Embryonic facial prominence (tissue), 1 donor: ENCODE data around the gene TGFBR1.

Source experiments
- DNase-seq: peaks from one replicate; pipeline ENCODE4 v3.0.0-alpha.2; 2016; ENCODE audit errors: extremely low spot score

The TGFBR1 gene

DNA sequence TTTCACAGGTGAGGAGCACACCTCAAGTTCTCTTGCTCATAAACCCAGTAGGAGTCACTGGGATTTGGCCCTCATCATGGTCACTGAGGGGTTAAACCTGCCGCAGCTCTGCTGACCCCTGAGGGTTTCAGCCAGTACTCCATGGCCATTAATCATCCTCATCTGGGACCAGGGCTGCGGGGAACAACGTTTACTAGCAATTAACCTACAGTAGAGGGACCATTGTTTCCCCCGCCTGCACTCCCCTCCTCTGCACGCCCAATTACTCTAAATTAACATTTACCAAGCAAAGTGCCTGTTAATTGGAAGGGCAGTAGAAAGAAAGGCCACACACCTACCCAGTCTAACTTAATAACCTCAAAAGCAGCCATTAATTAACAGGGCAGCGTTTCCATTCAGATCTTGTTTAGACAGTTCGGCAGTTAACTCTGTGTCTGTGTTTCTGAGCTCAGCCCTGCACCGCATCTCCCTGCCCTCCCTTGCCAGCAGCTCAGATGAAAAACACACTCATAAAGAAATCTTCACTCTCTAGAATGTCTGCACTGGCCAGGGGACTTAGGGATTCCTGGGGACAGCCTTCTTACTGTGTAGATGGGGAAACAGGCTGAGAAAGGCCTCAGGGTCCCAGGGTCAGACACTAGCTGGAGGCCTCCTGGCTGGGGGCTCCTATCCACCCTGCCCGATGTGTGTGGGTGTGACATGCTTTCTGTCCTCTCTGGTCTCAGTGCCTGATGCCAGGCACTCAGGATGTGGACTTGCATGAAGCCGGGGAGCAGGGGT is 65.3 kb downstream of the TGFBR1 start:
- no peak for DNase-seq

DNA sequence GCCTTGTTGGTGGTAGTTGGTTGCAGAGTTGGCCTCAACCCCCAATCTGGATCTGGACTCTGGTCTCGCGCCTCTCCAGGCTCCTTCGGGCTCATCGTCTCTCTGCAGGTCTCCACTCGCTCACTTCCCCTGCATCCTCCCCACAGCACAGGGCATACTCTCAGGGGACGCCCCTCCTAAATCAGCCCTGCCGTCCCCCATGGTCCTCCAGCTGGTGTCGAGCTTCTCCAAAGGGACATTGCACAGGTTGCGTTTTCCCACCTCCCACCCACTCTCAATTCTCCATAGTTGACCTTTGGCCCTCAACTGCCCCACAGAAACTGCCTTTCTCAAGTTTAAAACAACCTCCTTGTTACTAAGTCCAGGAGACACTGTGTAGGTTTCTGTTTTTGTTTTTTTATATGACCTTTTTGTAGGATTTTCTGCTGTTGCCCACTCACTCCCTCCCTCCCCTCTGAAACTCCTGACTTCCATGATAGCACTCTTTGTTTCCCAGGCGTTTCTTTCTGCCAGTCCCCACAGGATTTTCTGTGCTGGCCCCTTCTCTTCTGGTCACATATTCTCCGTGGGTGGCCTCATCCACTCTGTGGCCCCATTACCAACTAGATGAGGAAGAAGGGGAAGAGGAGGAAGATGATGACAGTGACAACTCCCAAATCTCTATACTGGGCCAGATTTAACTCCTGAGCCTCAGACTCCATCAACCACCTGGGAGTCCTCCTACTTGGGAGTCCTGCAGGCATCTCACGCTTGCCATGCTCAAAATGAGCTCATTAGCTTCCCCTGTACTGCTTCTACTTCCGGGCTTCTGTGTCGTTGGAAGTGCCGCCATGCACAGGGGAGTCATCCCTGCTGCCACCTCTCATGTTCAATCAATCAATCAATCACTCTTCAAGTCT is 66.6 kb downstream of the TGFBR1 start:
- DNase-seq: no peak

- no peak for DNase-seq
Measured at GRCh38 chr9:99172124-99173091, 67.5 kb downstream of the TGFBR1 start.

DNA sequence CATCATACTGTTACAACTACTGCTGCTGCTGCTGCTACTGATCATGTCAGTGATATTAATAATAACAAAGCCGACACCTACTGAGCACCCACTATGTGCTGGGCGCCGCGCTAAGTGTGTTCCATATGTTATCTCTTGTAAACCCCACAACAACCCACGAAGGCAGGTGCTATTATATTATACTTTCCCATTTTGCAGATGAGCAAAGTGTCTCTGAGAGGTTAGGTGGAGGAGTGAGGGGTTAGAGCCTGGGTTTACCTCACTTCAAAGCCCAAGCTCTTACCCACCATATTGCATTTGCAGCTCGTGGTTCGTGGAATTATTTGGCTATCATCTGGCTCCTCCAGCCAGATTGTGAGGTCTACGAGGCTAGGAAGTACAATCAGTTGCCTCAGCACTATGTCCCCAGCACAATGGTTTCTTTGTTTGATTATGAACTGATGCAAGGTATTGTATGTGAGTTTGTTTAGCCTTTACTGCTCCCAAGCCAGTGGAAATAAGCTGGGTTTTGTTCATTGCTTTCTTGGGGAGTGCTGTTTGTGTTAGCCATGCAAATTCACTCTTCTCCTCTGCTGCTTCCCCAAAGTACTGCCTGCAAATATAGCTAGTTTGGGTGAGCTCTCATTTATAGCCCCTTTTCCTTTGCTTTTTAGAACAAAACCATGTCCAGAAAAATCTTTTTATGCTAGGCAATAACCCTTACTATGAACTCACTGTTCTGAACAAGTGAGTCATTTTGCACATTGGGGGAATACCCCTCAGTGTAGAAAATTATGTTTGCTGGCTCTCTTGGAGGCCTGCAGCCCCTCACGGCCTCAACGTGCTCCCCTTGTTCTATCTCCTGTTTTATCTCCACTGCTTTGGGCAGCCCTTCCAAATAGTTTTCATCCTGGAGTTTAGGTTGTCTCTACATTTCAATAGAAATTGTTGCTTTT is 68.9 kb downstream of the TGFBR1 start:
- DNase-seq: no peak

DNA sequence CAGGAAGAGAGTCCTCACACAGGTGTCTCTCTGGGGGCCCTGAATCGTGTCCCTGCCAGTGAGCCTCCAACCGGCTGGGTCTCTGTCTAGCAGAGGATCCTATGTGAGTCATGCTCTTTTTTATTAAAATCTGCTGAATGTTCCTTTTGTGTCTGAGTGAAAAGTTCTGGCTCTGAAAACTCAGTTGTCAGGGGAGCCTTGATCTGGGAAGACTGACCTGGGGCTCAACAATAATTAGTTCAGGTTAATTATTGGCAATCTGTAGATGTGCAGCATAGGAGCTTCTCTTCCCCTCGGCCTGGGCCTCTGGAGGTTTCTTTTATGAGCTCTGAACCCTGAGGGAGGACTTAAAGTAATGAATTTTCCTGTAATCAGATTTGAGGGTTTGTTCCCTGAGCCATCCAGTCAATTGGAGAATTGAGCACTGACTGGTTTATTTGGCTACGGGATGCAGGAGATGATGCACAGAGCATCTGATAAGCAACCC is 71.7 kb downstream of the TGFBR1 start:
- no peak for DNase-seq

DNA sequence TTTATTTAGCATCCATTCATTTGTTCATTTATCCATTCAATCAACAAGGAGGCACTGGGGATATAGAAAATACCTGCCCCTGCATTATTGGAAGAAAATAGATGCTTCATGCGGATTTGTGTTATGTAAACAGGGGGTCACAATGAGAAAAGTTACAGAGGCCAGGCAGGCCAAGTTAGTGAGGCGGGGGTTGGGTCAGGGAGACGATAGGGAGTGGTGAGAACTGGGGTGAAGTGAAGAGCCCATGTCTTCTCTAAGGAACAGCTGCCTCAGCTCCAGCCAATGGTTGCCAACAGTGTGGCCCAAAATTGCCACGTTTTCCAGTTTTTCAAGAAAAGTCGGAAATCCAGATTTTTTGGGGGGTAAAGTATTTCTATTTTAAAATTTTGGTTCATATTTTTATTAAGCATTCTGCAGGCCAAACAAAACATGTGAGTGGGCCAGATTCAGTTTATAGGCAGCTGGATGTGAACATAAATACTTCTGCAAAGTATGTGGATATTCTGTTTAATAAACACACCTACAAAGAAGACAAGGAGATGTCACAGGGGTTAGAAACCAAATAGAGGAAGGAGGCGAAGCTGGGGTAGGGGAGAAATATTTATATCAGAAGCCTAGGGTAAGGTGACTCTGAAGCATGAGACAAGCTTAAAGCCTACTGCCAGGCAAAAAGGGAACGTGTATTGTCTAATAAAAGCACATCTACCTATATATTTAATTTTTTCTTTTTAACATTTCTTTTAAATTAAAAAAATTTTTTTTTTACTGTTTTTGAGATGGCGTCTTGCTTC is 72.9 kb downstream of the TGFBR1 start:
- DNase-seq: no peak

DNA sequence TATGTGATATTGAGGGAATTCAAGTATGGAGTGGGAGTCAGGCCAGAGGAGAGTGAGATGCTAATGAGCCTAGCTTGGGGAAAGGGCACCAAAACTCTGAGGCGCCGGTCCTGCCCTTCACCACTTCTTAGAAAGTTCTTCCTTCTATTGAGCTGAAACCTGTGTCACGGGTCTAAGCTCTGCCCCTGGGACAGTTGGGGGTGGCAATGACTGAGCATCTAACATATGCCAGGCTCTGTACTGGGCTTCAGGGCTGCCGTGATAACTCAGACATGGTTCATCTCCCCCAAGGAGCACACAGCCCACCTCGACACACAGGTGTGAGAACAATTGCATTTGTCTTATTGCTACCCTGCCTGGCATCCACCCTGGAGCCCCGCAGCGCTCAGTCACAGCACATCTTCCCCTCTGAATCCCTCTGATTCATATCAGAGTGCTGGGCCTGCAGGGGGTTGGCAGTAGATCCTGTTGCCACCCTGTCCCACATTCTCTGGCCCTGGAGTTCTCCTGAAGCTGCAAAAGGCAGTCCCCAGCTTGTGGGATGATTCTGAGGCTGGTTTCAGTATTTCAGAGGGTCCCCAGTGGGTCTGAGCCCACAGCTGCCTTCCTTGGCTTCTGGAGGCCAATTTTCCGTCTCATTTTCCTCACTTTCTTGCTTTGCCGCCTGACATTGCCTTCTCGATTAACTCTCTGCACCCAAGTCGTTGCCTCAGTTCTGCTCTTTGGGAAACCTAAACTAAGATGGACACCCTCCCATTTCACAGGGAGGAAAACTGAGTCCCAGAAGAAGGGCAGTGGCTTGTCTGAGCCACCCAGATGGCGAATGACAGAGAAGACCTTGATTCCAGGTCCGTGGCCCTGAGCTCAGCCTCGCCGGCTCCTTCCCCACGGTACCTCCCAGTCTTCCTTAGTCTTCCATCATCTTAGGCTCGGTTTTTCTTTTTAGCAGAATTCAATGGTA is 74.3 kb downstream of the TGFBR1 start:
- DNase-seq: no peak

DNA sequence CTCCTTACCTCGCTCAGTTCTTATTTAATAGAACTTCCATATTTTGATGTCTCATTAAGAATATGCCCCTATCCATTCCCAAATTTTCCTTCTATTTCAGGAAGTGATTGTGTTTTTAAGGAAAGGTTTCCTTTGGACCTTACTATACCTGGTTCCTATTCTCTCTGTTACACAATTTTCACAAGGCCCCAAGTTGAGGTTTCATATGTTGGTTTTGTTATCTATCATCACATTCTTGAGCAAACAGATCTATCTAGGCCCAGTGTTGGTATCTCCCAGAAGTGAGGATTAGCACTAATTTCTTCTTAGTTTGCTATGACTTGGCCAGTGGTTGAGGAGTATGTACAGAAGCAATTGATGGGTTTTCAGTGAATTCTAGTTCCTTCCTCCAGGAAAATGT is 75.3 kb downstream of the TGFBR1 start:
- DNase-seq: no peak

- DNase-seq: no peak
Measured at GRCh38 chr9:99180662-99181061, 75.7 kb downstream of the TGFBR1 start.

- DNase-seq: no peak
Measured at GRCh38 chr9:99181206-99181605, 76.3 kb downstream of the TGFBR1 start.

GRCh38 chr9:99181621-99182020 is 76.7 kb downstream of the TGFBR1 start:
- no peak for DNase-seq

- no peak for DNase-seq
Measured at GRCh38 chr9:99182356-99182755, 77.4 kb downstream of the TGFBR1 start.

- DNase-seq: no peak
Measured at GRCh38 chr9:99183616-99184015, 78.7 kb downstream of the TGFBR1 start.

DNA sequence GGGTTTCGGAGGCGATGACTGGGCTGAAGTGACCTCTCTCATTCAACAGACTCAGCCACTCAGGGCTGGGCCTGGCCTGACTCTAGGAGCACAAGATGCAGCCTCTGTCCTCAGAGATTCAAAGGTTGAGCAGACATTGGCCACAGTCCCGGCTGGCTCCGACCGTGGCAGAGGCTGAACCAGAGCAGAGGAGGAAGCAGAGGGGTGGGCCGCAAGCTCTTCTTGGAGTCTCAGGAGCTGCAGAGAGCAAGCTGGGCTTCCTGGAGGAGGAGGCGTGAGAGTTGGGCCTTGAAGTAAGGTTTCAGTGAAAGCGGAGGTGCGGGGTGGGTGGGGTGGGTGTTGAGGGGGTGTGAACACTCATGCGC is 79.2 kb downstream of the TGFBR1 start:
- no peak for DNase-seq

- DNase-seq: peak; percentile 80
Measured at GRCh38 chr9:99184475-99185347, 79.8 kb downstream of the TGFBR1 start.

DNA sequence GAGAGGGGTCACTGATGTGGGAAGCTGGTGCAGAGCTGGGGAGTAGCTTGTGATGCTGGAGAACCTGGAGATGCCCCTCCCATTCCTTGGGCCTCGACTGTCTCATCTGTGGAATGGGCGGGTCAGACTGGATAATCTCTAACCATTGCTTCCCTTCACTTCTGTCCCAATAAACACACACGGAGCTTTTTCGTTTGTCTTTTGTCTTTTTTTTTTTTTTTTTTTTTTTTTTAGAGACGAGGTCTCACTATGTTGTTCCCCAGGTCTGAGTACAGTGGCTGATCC is 80.4 kb downstream of the TGFBR1 start:
- DNase-seq: no peak

DNA sequence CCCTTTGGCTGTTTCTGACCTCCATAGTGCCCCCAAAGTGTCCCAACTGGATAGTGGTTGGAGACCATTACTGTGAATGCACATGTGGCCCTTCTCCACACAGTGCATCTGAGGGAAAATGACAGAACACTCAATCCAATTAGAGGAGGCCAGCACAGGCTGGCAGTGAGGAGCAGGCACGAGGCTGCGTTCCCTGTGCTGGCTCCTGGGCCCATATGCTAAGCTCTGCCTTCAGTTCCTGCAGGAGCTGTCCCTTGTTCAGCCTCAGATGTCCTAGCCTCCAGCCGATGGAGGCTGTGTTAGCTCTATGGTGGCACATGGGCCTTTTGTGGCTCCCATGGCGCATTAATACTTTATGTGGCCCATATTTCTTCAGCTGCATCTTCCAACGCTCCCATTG is 81.0 kb downstream of the TGFBR1 start:
- no peak for DNase-seq

GRCh38 chr9:99187311-99187710 is 82.4 kb downstream of the TGFBR1 start:
- no peak for DNase-seq
